ENCODE measurements around the gene MRAS. TPM values are rescaled to one million over a fixed set of nuclear protein-coding genes. Genes with fewer than 3 reads are reported as not detected.

MRAS gene
- total RNA-seq, 6 experiments from 2014 or later, result 2.5 to 7.9 (median 6.9) TPM

DNA sequence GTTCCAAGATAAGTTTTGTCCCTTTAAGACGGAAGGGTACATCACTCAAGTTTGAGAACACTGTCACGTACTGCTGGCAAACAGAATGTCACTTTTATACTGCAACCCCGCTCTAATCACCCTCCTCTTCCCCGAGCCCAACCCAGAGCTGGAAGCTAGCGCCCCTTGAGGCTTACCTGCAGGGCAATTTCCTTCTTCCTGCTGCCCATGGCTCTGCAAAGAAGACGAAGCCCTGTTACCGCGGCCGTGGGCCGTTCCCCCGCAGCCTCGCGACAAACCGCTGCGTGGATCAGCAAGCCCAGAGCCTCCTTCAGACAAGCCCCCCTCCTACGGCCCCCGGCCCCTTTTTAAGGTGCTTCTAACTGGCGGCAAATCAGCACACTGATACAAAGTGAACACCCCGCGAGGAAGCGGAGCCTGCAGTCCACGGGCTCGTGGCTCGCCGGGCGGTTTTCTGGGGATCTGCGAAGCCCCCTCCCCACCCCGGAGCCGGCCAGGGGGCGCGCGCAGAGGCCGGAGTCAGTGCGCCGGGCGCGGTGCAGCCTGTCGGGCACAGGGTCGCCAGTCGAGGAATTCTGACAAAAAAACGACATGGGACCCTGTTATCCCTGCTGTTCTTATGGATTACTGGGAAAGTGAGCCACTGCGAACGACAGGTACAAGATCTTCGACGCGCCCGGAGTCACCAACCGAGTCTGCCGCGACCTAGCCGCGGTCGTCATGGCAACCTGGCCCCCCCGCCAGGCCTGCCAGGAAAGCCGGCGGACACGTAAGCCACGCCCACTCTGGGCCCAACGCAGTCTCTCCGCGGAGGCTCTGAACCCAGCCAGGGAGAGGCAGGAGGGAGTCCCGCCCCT is 19.0 kb upstream of the MRAS start, which contains the start of gene NME9:
Gene NME9 (minus strand): TSS at position 725 of the 857 bp plus-strand sequence. CDS start 516 bp downstream, at position 209.
- Histone ChIP-seq H3K36me3 (no peaks in the 10 kb centered on the region), H3K4me3 (peak within 1 kb of the TSS; percentile 50 to 59 (median 56)), H3K27me3 (no peaks in the 10 kb centered on the region), H3K27ac (no peak within 1 kb of the TSS), H3K4me1 (peaks cover 0 to 3% (median 0%) of the 10 kb centered on the region in 4 donors), H3K9me3 (no peaks in the 10 kb centered on the region)
- intact Hi-C loops (cut with DNase I), result no loop called here
- WGBS (ENCODE audit: insufficient coverage, low coverage, low lambda C conversion rate, missing lambda C conversion rate), result 1% methylated on average over 14 of the region's 62 CpGs
- DNase-seq (peak; percentile 81 to 89 (median 82)), ATAC-seq (peak; percentile 90 to 93 (median 92))
- TF ChIP-seq, protein P1, sequence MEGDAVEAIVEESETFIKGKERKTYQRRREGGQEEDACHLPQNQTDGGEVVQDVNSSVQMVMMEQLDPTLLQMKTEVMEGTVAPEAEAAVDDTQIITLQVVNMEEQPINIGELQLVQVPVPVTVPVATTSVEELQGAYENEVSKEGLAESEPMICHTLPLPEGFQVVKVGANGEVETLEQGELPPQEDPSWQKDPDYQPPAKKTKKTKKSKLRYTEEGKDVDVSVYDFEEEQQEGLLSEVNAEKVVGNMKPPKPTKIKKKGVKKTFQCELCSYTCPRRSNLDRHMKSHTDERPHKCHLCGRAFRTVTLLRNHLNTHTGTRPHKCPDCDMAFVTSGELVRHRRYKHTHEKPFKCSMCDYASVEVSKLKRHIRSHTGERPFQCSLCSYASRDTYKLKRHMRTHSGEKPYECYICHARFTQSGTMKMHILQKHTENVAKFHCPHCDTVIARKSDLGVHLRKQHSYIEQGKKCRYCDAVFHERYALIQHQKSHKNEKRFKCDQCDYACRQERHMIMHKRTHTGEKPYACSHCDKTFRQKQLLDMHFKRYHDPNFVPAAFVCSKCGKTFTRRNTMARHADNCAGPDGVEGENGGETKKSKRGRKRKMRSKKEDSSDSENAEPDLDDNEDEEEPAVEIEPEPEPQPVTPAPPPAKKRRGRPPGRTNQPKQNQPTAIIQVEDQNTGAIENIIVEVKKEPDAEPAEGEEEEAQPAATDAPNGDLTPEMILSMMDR (IDR thresholded peaks at IDR 0.05), result peak; percentile 29 to 70 (median 64)
- TF ChIP-seq POLR2A (IDR thresholded peaks at IDR 0.05), result no peak

DNA sequence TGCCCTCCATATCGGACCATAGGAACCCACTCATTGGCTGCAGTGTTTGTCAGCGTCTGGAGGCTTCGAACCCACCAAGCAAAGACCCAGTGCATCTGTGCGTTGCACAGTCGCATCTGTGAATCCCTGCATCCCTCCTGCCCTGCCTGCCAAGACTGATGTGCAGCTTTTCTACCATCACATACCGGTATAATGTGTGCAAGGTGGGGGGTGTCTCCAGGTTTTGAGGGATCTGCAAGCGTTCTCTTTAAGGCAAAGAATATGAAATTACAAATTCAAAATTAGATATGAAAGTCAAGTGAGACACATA is 18.4 kb upstream of the MRAS start:
- WGBS (ENCODE audit: insufficient coverage, low coverage, low lambda C conversion rate, missing lambda C conversion rate), result 12% methylated on average over 5 of the region's 7 CpGs
- TF ChIP-seq, protein P1 (IDR thresholded peaks at IDR 0.05), result no peak
- TF ChIP-seq POLR2A (IDR thresholded peaks at IDR 0.05), result no peak
- H3K4me1 ChIP-seq, result peaks cover 0 to 3% (median 0%) of the 10 kb centered on the region in 4 donors
- DNase-seq (no peak), ATAC-seq (no peak)
- peak overlapping the region; percentile 50 to 59 (median 56) for H3K4me3 ChIP-seq
- no peak overlapping the region for H3K27ac ChIP-seq
- intact Hi-C loops (cut with DNase I), result loop anchor here (10.0 kb wide), 2 partner anchors 85 to 95 kb away; no protein-coding TSS in a partner anchor
- H3K9me3 ChIP-seq, result no peaks in the 10 kb centered on the region
- H3K36me3 ChIP-seq, result no peaks in the 10 kb centered on the region
- no peaks in the 10 kb centered on the region for H3K27me3 ChIP-seq

DNA sequence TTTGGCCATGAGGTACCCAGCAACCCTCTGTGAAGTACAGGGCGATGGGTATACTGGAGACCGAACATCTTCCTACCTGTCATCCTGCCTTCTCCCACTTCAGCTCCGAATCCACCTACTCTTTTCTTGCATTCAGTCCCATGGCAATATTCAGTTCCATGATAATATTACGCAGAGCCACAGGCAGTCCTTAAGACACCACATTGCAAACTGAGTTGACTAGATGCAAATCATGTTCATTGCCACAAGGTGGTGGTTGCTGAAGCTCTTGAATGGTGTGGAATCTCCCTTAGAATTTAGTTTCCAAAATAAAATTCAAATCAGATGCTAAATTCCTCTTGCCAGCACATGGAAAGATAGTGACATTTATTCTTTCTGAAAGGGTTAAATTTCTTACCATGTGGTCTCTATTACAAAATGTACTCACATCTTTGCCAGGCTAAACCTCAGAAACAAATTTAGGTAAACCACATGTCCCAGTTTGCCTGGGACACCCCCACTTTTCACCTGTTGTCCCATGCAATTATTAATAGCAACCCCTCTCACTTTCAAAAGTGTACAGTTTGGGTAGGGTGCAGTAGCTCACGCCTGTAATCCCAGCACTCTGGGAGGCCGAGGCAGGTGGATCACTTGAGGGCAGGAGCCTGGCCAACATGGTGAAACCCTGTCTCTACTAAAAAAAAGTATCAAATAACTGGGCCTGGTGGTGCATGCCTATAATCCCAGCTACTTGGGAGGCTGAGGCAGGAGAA is 17.1 kb upstream of the MRAS start:
- Histone ChIP-seq H3K36me3 (no peaks in the 10 kb centered on the region), H3K4me3 (no peak overlapping the region), H3K27ac (no peak overlapping the region), H3K27me3 (no peaks in the 10 kb centered on the region), H3K9me3 (no peaks in the 10 kb centered on the region), H3K4me1 (peaks cover 0 to 3% (median 0%) of the 10 kb centered on the region in 4 donors)
- ATAC-seq (no peak), DNase-seq (no peak)
- WGBS (ENCODE audit: insufficient coverage, low coverage, low lambda C conversion rate, missing lambda C conversion rate), result 71% methylated on average over 6 of the region's 6 CpGs
- TF ChIP-seq POLR2A (IDR thresholded peaks at IDR 0.05), result no peak
- TF ChIP-seq, protein P1 (IDR thresholded peaks at IDR 0.05), result no peak
- intact Hi-C loops (cut with DNase I), result loop anchor here (10.0 kb wide), 2 partner anchors 83 to 93 kb away; no protein-coding TSS in a partner anchor

DNA sequence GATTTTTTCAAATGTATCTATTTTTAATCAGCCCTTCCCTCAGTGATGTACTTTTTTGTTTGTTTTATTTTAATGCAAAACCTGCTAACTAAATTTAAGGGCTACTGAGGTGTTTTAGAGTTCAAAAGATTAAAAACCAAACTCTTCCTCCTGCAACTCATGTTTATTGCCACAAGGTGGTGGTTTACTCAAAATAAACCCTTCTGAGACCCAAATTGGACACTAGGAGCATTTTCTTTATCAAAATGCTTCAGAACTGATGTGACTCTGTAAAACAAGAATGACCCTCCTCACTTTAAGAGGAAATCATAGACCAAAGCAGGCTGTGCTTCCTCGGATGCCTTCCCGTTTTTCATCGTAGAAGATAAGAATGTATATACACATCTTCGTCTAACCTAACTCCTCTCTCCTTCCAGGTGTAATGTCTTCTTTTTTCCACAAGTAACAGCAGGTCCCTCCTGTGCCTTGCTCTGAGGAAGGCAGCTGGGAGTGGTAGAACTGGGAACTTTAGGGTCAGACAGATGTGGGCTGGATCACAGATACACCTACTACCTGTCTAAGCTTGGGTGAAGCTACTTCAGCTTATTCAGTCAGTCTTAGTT is 15.8 kb upstream of the MRAS start:
- no peak for TF ChIP-seq POLR2A (IDR thresholded peaks at IDR 0.05)
- TF ChIP-seq, protein P1 (IDR thresholded peaks at IDR 0.05), result peak; percentile 61 to 75 (median 68)
- Histone ChIP-seq H3K36me3 (no peaks in the 10 kb centered on the region), H3K4me3 (no peak overlapping the region), H3K27me3 (no peaks in the 10 kb centered on the region), H3K27ac (no peak overlapping the region), H3K9me3 (no peaks in the 10 kb centered on the region), H3K4me1 (peaks cover 0 to 3% (median 0%) of the 10 kb centered on the region in 4 donors)
- intact Hi-C loops (cut with DNase I), result loop anchor here (10.0 kb wide), 2 partner anchors 82 to 92 kb away; no protein-coding TSS in a partner anchor
- DNase-seq (no peak), ATAC-seq (peak; percentile 46 to 51 (median 47))
- WGBS (ENCODE audit: insufficient coverage, low coverage, low lambda C conversion rate, missing lambda C conversion rate), result 31% methylated on average over 4 of the region's 4 CpGs
